GM21619 (cell line): ENCODE data around the gene CNDP1.

Experiments
- ATAC-seq: cut with Tn5 transposase; IDR thresholded peaks from one replicate; pipeline ENCODE4 v1.9.1; 2021; ENCODE audit not compliant: unreplicated experiment

The CNDP1 gene

DNA sequence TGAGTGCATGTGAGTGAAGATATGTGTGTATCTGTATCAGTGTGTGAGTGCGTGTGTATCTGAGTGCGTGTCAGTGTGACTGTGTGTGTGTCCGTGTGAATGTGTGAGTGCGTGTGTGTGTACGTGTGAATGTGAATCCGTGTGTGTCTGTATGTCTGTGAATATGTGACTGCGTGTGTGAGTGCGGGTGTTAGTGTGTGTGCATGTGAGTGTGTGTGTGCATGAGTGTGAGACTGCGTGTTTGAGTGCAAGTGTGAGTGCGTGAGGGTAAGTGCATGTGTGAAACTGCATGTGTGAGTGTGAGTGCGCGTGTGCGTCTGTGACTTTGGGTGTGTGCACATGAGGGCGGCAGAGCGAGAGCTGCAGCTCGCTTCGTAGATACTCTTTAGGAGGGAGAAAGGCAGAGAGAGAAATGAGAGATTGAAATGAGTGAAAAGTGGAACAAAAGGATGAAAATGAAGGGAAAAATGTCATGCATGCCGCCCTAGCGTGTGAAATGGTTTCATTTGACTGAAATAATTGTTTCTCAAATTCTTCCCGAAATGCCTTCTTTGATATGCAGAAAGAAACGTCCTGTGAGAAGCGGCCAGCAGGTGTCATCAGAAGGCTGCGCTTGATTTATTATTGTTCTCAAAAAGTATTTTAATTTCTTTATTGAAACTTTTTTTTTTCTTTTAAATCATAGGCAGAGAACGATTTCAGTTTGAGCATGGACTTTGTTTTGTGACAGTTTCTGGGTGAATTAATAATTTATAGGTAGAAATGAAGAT lies 88.9 kb downstream of the CNDP1 start:
- no peak for ATAC-seq

- ATAC-seq = no peak
Measured at GRCh38 chr18:74624466-74624865, 90.2 kb downstream of the CNDP1 start.

DNA sequence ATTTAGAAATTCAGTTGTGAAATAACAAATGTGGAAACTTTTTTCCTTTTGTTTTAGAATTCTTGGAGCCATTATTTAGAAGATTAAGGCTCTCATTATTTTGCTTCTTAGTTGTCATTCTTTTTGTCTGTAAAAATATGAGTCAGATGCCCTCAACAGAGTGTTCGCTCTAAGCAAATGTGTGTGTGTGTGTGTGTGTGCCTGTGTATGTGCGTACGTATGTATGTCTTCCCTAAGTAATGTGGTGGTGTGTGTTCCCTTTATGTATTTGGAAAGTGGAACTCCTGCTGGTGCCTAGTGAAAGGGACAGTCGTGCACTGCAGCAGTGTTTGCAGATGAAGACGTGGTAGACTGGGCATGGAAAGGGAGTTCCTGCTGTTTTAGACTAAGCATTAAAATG lies 90.9 kb downstream of the CNDP1 start:
- no peak for ATAC-seq

DNA sequence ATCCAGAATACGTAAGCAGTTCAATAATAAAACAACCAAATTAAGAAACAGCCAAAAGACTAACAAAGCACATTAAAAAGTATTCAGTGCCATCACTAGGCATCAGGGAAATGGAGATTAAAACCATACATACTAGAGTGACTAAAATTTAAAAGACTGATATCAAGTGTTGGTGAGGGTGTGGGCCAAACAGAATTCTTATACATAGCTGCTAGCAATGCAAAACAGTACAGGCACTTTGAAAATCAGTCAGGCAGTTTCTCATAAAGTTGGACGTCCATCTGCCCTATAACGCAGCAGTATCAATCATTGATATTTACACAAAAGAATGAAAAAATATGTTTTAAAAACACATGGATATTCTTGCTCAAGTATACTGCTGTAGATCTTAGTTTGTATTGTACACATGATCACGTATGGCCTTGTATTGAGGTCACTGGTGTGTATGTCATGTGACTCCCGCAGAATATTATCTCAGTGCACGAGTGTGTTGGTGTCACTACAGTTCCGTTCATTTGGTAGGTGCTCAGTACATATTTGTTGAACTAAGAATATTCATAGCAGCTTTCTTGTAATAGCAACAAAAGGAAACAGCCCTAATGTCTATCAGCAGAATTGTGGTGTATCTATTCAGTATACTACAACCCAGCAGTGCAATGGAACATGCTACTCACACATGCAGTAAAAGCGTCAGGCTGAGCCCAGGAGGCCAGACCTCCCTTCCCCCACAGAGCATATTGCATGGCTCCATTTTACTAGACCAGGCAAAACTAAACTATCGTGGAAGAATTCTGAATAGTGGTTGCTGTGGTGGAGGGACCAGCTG lies 92.0 kb downstream of the CNDP1 start:
- ATAC-seq = no peak

- ATAC-seq = no peak
Measured at GRCh38 chr18:74630804-74631203, 96.5 kb downstream of the CNDP1 start.

DNA sequence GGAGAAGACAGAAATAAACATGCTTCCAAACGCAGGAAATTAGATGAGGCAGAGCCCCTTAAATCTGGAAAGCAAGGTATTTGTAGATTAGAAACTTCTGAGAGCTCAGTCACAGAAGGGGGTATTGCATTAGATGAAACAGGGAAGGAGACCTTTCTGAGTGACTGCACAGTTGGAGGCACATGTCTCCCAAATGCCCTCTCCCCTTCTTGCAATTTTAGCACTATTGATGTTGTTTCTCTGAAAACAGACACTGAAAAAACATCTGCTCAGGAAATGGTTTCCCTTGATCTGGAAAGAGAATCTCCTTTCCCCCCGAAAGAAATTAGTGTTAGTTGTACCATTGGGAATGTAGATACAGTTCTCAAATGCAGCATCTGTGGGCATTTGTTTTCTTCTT lies 96.9 kb downstream of the CNDP1 start:
- ATAC-seq = no peak

DNA sequence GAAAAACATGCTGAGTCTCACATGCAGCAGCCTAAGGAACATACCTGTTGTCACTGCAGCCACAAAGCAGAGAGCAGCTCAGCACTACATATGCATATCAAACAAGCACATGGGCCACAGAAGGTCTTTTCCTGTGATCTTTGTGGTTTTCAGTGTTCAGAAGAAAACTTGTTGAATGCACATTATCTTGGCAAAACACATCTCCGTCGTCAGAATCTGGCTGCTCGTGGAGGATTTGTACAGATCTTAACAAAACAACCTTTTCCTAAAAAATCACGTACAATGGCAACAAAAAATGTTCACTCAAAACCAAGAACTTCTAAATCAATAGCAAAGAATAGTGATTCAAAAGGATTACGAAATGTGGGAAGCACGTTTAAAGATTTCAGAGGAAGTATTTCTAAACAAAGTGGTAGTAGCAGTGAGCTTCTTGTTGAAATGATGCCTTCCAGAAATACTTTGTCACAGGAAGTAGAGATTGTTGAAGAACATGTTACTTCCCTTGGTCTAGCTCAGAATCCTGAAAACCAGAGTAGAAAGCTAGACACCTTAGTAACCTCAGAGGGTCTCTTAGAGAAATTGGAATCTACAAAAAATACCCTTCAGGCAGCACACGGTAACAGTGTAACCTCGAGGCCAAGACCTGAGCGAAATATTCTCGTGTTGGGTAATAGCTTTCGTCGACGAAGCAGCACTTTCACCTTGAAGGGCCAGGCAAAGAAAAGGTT lies 97.5 kb downstream of the CNDP1 start:
- no peak for ATAC-seq

DNA sequence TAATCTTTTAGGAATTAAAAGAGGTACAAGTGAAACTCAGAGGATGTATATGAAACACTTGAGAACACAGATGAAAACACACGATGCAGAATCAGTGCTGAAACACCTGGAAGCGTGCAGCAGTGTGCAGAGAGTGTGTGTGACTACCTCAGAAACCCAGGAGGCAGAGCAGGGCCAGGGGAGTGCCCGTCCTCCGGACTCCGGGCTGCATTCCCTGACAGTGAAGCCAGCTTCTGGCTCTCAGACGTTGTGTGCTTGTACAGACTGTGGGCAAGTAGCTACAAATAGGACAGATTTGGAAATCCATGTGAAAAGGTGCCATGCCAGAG lies 98.0 kb downstream of the CNDP1 start:
- no peak for ATAC-seq

DNA sequence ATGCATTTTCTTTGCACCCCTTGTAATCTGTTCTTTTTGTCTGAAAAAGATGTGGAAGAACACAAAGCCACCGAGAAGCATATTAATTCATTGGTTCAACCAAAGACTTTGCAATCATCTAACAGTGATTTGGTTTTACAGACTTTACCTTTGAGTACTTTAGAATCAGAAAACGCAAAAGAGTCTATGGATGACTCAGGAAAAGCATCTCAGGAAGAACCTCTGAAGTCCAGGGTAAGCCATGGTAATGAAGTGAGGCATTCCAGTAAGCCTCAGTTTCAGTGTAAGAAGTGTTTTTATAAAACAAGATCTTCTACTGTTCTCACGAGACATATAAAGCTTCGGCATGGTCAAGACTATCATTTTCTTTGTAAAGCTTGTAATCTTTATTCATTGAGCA lies 98.6 kb downstream of the CNDP1 start:
- no peak for ATAC-seq

DNA sequence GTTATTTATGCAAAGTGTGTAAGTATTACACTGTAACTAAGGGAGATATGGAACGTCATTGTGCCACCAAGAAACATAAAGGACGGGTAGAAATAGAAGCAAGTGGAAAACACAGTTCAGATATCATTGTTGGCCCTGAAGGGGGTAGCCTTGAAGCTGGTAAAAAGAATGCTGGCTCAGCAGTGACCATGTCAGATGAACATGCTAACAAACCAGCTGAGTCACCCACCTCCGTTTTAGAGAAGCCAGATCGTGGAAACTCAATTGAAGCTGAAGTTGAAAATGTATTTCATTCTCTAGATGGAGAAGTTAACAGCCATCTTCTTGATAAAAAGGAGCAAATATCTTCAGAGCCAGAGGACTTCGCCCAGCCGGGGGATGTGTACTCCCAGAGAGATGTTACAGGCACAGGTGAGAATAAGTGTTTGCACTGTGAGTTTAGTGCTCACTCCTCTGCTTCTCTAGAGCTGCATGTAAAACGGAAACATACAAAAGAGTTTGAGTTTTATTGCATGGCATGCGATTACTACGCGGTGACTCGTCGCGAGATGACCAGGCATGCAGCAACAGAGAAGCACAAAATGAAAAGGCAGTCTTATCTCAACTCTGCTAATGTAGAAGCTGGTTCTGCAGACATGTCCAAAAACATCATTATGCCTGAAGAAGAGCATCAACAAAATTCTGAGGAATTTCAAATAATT lies 99.5 kb downstream of the CNDP1 start:
- no peak for ATAC-seq

- no peak for ATAC-seq
Measured at GRCh38 chr18:74635224-74635975, 101.1 kb downstream of the CNDP1 start.
